Measurements from ENCODE around the gene MRPS31. TPM values are rescaled to one million over a fixed set of nuclear protein-coding genes. Genes with fewer than 3 reads are reported as not detected.
"Not testable (repeated sequence)": the region's sequence is repeated elsewhere in the genome, so short reads cannot be mapped to it uniquely, and the experiment has no call there.

MRPS31 gene
- total and polyA plus RNA-seq, 12 donors, result 13.1 to 115 (median 24.9) TPM

DNA sequence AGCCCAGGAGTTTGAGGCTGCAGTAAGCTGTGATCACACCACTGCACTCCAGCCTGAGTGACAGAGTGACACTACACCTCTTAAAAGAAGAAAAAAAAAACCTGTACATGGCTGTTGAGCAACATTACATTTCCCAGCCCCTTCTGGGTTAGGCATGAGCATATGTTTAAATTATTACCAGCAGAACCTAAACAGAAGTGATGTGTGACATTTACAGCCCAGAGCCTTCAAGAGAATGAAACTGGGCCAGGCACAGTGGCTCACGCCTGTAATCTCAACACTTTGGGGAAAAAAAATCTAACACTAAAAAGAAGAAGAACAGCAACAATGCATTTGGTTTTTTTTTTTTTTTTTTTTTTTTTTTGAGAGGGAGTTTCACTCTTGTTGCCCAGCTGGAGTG lies 38.3 kb downstream of the MRPS31 start:
- 95 to 100% (median 96%) methylated on average over 1 of the region's 1 CpG for WGBS, 4 donors
- Histone ChIP-seq H3K4me3 (no peak overlapping the region), H3K27ac (no peak overlapping the region), H3K4me1 (replicated peaks in 1 of 2) (no peaks in the 10 kb centered on the region), H3K9me3 (replicated peaks in 1 of 3) (peaks cover 0 to 7% (median 0%) of the 10 kb centered on the region in 3 donors), H3K27me3 (no peaks in the 10 kb centered on the region), H3K36me3 (replicated peaks in 1 of 2) (peaks cover 0 to 6% of the 10 kb centered on the region in 2 donors)
- no peak for DNase-seq
- intact Hi-C loops (cut with DNase I), result no loop called here
- TF ChIP-seq, protein P1, sequence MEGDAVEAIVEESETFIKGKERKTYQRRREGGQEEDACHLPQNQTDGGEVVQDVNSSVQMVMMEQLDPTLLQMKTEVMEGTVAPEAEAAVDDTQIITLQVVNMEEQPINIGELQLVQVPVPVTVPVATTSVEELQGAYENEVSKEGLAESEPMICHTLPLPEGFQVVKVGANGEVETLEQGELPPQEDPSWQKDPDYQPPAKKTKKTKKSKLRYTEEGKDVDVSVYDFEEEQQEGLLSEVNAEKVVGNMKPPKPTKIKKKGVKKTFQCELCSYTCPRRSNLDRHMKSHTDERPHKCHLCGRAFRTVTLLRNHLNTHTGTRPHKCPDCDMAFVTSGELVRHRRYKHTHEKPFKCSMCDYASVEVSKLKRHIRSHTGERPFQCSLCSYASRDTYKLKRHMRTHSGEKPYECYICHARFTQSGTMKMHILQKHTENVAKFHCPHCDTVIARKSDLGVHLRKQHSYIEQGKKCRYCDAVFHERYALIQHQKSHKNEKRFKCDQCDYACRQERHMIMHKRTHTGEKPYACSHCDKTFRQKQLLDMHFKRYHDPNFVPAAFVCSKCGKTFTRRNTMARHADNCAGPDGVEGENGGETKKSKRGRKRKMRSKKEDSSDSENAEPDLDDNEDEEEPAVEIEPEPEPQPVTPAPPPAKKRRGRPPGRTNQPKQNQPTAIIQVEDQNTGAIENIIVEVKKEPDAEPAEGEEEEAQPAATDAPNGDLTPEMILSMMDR (IDR thresholded peaks at IDR 0.05), result no peak
- TF ChIP-seq POLR2A (IDR thresholded peaks at IDR 0.05), result no peak

DNA sequence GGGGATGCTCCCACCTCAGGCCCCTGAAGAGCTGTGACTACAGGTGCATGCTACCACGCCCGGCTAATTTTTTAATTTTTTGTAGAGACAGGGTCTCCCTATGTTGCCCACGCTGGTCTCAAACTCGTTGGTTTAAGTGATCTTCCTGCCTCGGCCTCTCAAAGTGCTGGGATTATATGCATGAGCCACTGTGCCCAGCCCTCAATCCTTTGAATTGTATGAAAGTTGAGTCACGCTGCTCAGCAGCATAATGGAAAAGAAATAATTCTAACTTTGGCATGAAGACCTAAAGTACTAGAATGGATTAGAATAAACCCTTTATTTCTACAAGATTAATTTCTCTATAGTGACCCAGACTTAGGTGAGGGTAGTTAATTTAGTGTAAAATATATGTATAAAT lies 42.4 kb downstream of the MRPS31 start:
- TF ChIP-seq POLR2A (IDR thresholded peaks at IDR 0.05), result no peak
- TF ChIP-seq, protein P1 (IDR thresholded peaks at IDR 0.05), result no peak
- Histone ChIP-seq H3K36me3 (replicated peaks in 1 of 2) (peaks cover 0 to 6% of the 10 kb centered on the region in 2 donors), H3K4me3 (no peak overlapping the region), H3K27ac (no peak overlapping the region), H3K4me1 (replicated peaks in 1 of 2) (no peaks in the 10 kb centered on the region), H3K9me3 (replicated peaks in 1 of 3) (peaks cover 0 to 7% (median 0%) of the 10 kb centered on the region in 3 donors), H3K27me3 (no peaks in the 10 kb centered on the region)
- intact Hi-C loops (cut with DNase I), result no loop called here
- DNase-seq, result no peak
- WGBS, 4 donors, result 92 to 98% (median 96%) methylated on average over 6 of the region's 6 CpGs

DNA sequence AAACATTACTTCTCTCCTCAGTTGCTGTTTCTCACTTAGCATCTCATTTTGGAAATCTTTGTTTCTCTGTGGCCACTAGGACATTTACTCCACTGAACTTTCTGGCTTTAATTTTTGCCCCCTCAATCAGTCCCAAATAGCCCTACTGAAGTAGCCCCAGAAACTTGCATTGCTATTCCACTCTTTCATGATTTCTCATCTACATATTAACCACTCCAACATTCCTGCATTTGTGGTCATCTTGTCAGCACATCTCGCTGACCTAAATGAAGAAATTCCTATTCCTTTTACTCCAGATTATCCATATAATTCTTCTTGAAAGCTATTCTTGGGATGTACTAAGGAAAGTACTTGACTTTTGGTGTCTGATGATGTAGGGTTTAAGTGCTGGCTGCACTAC lies 56.6 kb downstream of the MRPS31 start:
- H3K4me1 ChIP-seq (replicated peaks in 1 of 2); H3K27me3 ChIP-seq; DNase-seq; H3K9me3 ChIP-seq (replicated peaks in 1 of 3); H3K36me3 ChIP-seq (replicated peaks in 1 of 2); intact Hi-C loops (cut with DNase I); H3K27ac ChIP-seq; H3K4me3 ChIP-seq: not testable (repeated sequence)
- WGBS, 4 donors, result no CpG with 5 or more reads among the region's 1 CpG

DNA sequence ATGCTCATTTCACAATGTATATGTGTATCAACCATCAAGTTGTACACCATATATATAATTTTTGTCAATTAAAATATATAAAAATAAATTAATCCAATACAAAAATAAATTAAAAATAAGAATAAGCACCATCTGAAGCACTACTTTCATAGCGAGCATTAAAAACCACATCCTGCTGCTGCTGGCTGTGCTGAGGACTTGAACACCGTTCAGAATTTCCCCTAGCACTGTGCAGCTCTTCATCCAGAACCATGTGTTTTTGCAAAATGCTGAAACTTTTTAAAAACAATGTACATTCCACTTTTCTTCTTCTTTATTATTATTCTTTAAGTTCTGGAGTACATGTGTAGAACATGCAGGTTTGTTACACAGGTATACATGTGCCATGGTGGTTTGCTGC lies 64.6 kb downstream of the MRPS31 start:
- DNase-seq, result no peak
- H3K27ac ChIP-seq, result no peak overlapping the region
- H3K4me1 ChIP-seq (replicated peaks in 1 of 2), result no peaks in the 10 kb centered on the region
- no peaks in the 10 kb centered on the region for H3K27me3 ChIP-seq
- 74 to 93% (median 79%) methylated on average over 2 of the region's 2 CpGs for WGBS, 4 donors
- no peak overlapping the region for H3K4me3 ChIP-seq
- no peaks in the 10 kb centered on the region for H3K36me3 ChIP-seq (replicated peaks in 1 of 2)
- no peak for TF ChIP-seq POLR2A (IDR thresholded peaks at IDR 0.05)
- TF ChIP-seq, protein P1 (IDR thresholded peaks at IDR 0.05), result no peak
- intact Hi-C loops (cut with DNase I), result no loop called here
- H3K9me3 ChIP-seq (replicated peaks in 1 of 3), result peaks cover 0 to 14% (median 0%) of the 10 kb centered on the region in 3 donors

DNA sequence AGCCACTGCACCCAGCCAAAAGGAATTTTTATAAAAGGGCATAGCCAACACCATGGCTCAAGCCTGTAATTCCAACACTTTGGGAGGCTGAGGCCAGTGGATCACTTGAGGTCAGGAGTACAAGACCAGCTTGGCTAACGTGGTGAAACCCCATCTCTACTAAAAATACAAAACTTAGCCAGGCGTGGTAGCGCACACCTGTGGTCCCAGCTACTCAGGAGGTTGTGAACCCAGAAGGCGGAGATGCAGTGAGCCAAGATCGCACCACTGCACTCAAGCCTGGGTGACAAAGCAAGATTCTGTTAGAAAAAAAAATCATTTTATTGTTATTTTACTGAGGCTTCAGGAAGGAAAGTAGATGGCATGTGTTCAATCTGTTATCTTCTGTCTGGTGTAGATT lies 73.3 kb downstream of the MRPS31 start:
- no peak for DNase-seq
- H3K27me3 ChIP-seq, result no peaks in the 10 kb centered on the region
- TF ChIP-seq, protein P1 (IDR thresholded peaks at IDR 0.05), result no peak
- TF ChIP-seq POLR2A (IDR thresholded peaks at IDR 0.05), result no peak
- H3K4me1 ChIP-seq (replicated peaks in 1 of 2), result no peaks in the 10 kb centered on the region
- H3K4me3 ChIP-seq, result no peak overlapping the region
- H3K9me3 ChIP-seq (replicated peaks in 1 of 3), result no peaks in the 10 kb centered on the region
- H3K36me3 ChIP-seq (replicated peaks in 1 of 2), result no peaks in the 10 kb centered on the region
- intact Hi-C loops (cut with DNase I), result no loop called here
- 82 to 92% (median 86%) methylated on average over 5 of the region's 5 CpGs for WGBS, 4 donors
- no peak overlapping the region for H3K27ac ChIP-seq

Measured in adrenal gland (tissue), 12 donors.